ENCODE data around the gene SYTL2. TPM values are rescaled to one million over a fixed set of nuclear protein-coding genes. Genes with fewer than 3 reads are reported as not detected.
"Not testable (repeated sequence)": the region's sequence is repeated elsewhere in the genome, so short reads cannot be mapped to it uniquely, and the experiment has no call there.

Gene SYTL2
- total and polyA plus RNA-seq, 10 donors = 2.7 to 176 (median 26.5) TPM

GRCh38 chr11:85787168-85787567, 23.8 kb downstream of the SYTL2 start:
- Histone ChIP-seq H3K4me1 (no peaks in the 10 kb centered on the region), H3K9me3 (peaks cover 0 to 11% (median 5%) of the 10 kb centered on the region in 8 donors), H3K27me3 (replicated peaks in 1 of 7) (no peaks in the 10 kb centered on the region), H3K36me3 (no peaks in the 10 kb centered on the region), H3K27ac (no peak overlapping the region), H3K4me3 (no peak overlapping the region)
- TF ChIP-seq POLR2A (IDR thresholded peaks at IDR 0.05) (no peak), POLR2AphosphoS5 (IDR thresholded peaks at IDR 0.05) (no peak), CTCF (IDR thresholded peaks at IDR 0.05 in 8 of 11, conservative IDR thresholded peaks at IDR 0.05 in 3 of 11) (no peak)
- 91 to 98% (median 94%) methylated on average over 1 of the region's 1 CpG for WGBS, 5 donors
- DNase-seq = no peak
- intact Hi-C loops (cut with DNase I; ENCODE audit: low total_unique reads) = no loop called here

GRCh38 chr11:85784480-85785265, 26.3 kb downstream of the SYTL2 start:
- Histone ChIP-seq H3K36me3 (no peaks in the 10 kb centered on the region), H3K4me1 (peaks cover 0 to 15% (median 0%) of the 10 kb centered on the region in 6 donors), H3K9me3 (peaks cover 0 to 18% (median 8%) of the 10 kb centered on the region in 8 donors), H3K27ac (no peak overlapping the region), H3K4me3 (no peak overlapping the region), H3K27me3 (replicated peaks in 1 of 7) (no peaks in the 10 kb centered on the region)
- 89 to 97% (median 91%) methylated on average over 6 of the region's 6 CpGs for WGBS, 5 donors
- no peak for DNase-seq
- intact Hi-C loops (cut with DNase I; ENCODE audit: low total_unique reads) = no loop called here
- no peak for TF ChIP-seq CTCF (IDR thresholded peaks at IDR 0.05 in 8 of 11, conservative IDR thresholded peaks at IDR 0.05 in 3 of 11)
- no peak for TF ChIP-seq POLR2A (IDR thresholded peaks at IDR 0.05)
- no peak for TF ChIP-seq POLR2AphosphoS5 (IDR thresholded peaks at IDR 0.05)

DNA sequence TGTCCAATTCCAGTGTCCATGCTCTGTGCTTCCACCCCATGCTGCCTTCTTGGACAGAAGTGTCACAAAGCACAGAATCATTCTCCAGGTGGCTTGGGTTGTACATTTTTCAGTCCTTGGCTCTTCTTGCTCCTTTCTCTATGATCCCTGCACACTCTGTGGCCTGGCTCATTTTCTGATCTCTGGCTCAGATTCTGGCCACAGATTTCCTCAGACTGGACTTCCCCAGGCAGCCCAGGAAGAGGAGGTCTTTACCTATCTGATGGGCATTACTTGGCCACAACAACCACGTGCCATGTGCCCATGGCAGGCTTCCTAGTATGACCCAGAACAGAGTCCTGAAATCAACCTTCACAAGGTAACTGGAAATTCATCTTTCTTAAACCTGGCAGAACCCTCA, 27.2 kb downstream of the SYTL2 start:
- Histone ChIP-seq H3K27ac (no peak overlapping the region), H3K27me3 (replicated peaks in 1 of 7) (no peaks in the 10 kb centered on the region), H3K4me3 (no peak overlapping the region), H3K9me3 (peaks cover 0 to 18% (median 8%) of the 10 kb centered on the region in 8 donors), H3K4me1 (peaks cover 0 to 15% (median 0%) of the 10 kb centered on the region in 6 donors), H3K36me3 (no peaks in the 10 kb centered on the region)
- TF ChIP-seq CTCF (IDR thresholded peaks at IDR 0.05 in 8 of 11, conservative IDR thresholded peaks at IDR 0.05 in 3 of 11) (no peak), POLR2A (IDR thresholded peaks at IDR 0.05) (no peak), POLR2AphosphoS5 (IDR thresholded peaks at IDR 0.05) (no peak)
- no peak for DNase-seq
- 44 to 68% (median 59%) methylated on average over 1 of the region's 1 CpG for WGBS, 5 donors
- intact Hi-C loops (cut with DNase I; ENCODE audit: low total_unique reads) = no loop called here

DNA sequence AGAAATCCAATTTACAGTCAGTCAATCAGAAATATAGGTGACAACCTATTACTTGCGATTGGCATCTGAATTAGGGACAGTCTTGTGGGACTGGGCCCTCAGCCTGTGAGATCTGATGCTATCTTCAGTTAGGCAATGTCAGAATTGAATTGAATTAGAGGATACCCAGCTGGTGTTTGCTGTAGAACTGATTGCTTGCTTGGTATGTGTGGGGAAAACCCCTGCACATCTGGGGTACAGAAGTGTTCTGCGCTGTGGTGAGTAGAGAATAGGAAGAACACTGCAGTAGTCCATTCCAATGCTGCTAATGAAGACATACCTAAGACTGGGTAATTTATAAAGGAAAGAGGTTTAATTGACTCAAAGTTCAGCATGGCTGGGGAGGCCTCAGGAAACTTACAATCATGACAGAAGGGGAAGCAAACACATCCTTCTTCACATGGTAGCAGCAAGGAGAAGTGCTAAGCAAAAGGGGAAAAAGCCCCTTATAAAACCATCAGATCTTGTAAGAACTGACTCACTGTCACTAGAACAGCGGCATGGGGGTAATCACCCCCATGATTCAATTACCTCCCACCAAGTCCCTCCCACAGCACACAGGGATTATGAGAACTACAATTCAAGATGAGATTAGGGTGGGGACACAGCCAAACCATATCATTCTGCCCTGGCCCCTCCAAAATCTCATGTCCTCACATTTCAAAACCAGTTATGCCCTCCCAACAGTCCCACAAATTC, 30.0 kb downstream of the SYTL2 start:
- DNase-seq; H3K4me3 ChIP-seq; H3K27ac ChIP-seq; H3K36me3 ChIP-seq; intact Hi-C loops (cut with DNase I; ENCODE audit: low total_unique reads); H3K27me3 ChIP-seq (replicated peaks in 1 of 7): not testable (repeated sequence)
- 56 to 86% (median 70%) methylated on average over 3 of the region's 3 CpGs for WGBS, 5 donors
- peaks cover 0 to 18% (median 8%) of the 10 kb centered on the region in 8 donors for H3K9me3 ChIP-seq
- peaks cover 0 to 15% (median 0%) of the 10 kb centered on the region in 6 donors for H3K4me1 ChIP-seq
